ENCODE measurements around the gene TCF12.

TCF12 gene

GRCh38 chr15:57312006-57312317 is 393.5 kb downstream of the TCF12 start:
- no peak for TF ChIP-seq CTCF (IDR thresholded peaks at IDR 0.05; ENCODE audit: control insufficient read depth, extremely low read depth, insufficient read depth)
- no peak overlapping the region for H3K4me3 ChIP-seq (ENCODE audit: low read depth, low read length)
- no peak for DNase-seq (ENCODE audit: low read depth)

GRCh38 chr15:57312318-57313133 is 394.1 kb downstream of the TCF12 start:
- no peak overlapping the region for H3K4me3 ChIP-seq (ENCODE audit: low read depth, low read length)
- no peak for TF ChIP-seq CTCF (IDR thresholded peaks at IDR 0.05; ENCODE audit: control insufficient read depth, extremely low read depth, insufficient read depth)
- no peak for DNase-seq (ENCODE audit: low read depth)

GRCh38 chr15:57313134-57313483 is 394.7 kb downstream of the TCF12 start:
- no peak overlapping the region for H3K4me3 ChIP-seq (ENCODE audit: low read depth, low read length)
- no peak for TF ChIP-seq CTCF (IDR thresholded peaks at IDR 0.05; ENCODE audit: control insufficient read depth, extremely low read depth, insufficient read depth)
- no peak for DNase-seq (ENCODE audit: low read depth)

GRCh38 chr15:57314221-57314620 is 395.8 kb downstream of the TCF12 start:
- H3K4me3 ChIP-seq (ENCODE audit: low read depth, low read length): no peak overlapping the region
- TF ChIP-seq CTCF (IDR thresholded peaks at IDR 0.05; ENCODE audit: control insufficient read depth, extremely low read depth, insufficient read depth): no peak
- DNase-seq (ENCODE audit: low read depth): no peak

- no peak for DNase-seq (ENCODE audit: low read depth)
- TF ChIP-seq CTCF (IDR thresholded peaks at IDR 0.05; ENCODE audit: control insufficient read depth, extremely low read depth, insufficient read depth): no peak
- H3K4me3 ChIP-seq (ENCODE audit: low read depth, low read length): no peak overlapping the region
These were observed 398.0 kb downstream of the TCF12 start for GRCh38 chr15:57316451-57316850.

DNA sequence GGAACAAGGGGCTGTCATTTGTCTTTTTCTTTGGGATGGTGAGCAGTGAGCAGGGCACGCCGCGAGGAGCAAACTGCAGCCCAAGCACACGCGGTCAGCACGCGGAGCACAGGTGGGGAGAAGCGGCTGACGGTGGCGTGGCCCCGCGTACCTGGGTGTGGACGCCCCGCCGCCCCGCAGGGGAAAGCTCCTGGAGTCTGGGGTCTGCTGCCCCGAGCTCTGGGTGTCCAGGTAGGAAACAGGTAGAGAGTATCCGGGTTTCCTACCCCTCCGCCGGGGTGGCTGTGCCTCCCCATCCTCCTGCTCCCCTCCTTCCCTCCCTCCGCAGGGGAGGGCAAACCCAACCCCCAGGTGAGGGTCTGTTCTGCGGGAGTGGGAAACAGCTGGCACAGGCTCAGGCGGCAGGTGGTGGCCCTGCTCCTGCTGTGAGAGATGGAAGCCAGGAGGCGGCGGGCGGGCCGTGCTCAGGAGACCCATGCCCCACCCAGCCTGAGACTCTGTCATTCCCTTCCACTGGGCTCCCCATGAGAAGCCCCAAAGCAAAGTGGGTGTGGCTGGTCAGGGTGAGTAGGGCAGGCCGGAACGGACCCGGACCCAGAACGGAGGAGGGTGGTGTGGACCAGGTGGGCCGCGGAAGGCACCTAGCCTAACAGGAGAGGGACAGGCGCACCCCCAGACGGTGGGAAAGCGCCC is 400.9 kb downstream of the TCF12 start:
- no peak for TF ChIP-seq CTCF (IDR thresholded peaks at IDR 0.05; ENCODE audit: control insufficient read depth, extremely low read depth, insufficient read depth)
- no peak overlapping the region for H3K4me3 ChIP-seq (ENCODE audit: low read depth, low read length)
- DNase-seq (ENCODE audit: low read depth): no peak
